ENCODE data around the gene C17orf107. TPM values are rescaled to one million over a fixed set of nuclear protein-coding genes. Genes with fewer than 3 reads are reported as not detected.

Gene C17orf107
- total and polyA plus RNA-seq, 2 of the 13 experiments (the other 11 are each of a cell fraction or from before 2014, with no cell fraction given): 0.20 to 0.59 TPM

GRCh38 chr17:4948166-4948930, 49.0 kb downstream of the C17orf107 start, which contains the start of gene PFN1 (continued):
- TF ChIP-seq GLMP (CRISPR knock-in tag; IDR thresholded peaks at IDR 0.05; ENCODE audit: borderline replicate concordance) (no peak), RFX1 (IDR thresholded peaks at IDR 0.05) (no peak), ZNF251 (CRISPR knock-in tag; IDR thresholded peaks at IDR 0.05) (no peak), KDM1A (CRISPR knock-in tag; IDR thresholded peaks at IDR 0.05) (no peak), HDAC6 (IDR thresholded peaks at IDR 0.05; ENCODE audit: low read depth, low read length) (no peak), ZNF318 (CRISPR knock-in tag; IDR thresholded peaks at IDR 0.05) (no peak), BCL6 (CRISPR knock-in tag; IDR thresholded peaks at IDR 0.05) (no peak), AHR (CRISPR knock-in tag; IDR thresholded peaks at IDR 0.05) (no peak), ZNF12 (CRISPR knock-in tag; IDR thresholded peaks at IDR 0.05) (no peak), TERF1 (CRISPR knock-in tag; IDR thresholded peaks at IDR 0.05) (no peak), THYN1 (CRISPR knock-in tag; IDR thresholded peaks at IDR 0.05; ENCODE audit: borderline replicate concordance, low read depth) (no peak), THAP7 (CRISPR knock-in tag; IDR thresholded peaks at IDR 0.05) (peak; percentile 47; the same call in 1 of the 2 replicates), FOXP4 (CRISPR knock-in tag; IDR thresholded peaks at IDR 0.05) (0 out of 2 replicates have a peak, but pooled peaks have one; percentile 29), SAP130 (CRISPR knock-in tag; IDR thresholded peaks at IDR 0.05; ENCODE audit: low read depth) (peak; percentile 81)

All from HepG2 (cell line).